ENCODE results near the gene GOLGA1.

GOLGA1 gene

GRCh38 chr9:124831642-124832364 lies 109.1 kb downstream of the GOLGA1 start:
- DNase-seq: no peak

DNA sequence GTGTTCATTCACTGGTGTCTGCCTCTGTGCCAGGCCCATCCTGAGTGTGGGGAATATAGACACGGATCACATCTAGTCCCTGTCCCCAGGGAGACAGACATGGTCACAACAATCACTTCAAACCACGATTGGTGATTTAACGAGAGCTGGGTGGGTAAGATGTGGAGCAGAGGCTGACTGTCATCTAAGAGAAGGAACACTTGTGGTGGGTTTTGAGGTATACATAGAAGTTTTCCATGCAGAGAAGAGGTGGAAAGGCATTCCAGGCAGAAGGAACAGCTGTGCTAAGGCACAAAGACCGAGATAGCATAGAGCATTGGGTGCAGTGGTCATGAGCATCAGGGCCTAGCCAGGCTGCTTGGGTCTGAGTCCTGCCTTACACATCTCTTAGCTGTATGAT lies 110.3 kb downstream of the GOLGA1 start:
- no peak for DNase-seq

GRCh38 chr9:124829334-124829669 lies 111.6 kb downstream of the GOLGA1 start:
- no peak for DNase-seq

DNA sequence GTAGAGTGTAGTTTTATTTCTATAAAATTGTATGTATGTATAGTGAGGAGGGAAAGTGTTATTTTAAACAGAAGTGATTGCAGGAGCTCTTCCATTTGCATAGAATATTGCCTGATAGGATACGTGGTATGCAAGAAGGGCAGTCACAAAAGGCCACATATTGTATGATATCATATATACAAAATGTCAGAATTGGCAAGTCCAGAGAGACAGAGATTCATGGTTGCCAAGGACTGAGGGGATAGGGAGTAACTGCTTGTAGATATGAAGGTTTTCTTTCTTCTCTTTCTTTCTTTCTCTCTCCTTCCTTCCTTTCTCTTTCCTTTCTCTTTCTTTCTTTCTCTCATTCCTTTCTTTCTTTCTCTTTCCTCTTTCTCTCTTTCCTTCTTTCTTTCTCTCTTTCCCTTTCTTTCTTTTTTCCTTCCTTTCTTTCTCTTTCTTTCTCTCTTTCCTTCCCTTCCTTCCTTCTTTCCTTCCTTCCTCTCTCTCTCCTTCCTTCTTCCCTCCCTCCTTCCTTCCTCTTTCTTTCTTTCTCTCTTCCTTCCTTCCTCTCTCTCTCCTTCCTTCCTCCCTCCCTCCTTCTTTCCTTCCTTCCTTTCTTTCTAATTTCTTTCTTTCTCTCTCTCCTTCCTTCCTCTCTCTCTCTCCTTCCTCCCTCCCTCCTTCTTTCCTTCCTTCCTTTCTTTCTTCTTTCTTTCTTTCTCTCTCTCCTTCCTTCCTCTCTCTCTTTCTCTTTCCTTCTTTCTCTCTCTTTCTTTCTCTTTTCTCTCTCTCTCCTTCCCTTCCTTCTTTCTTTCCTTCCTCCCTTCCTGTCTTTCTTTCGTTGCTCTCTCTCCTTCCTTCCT lies 112.2 kb downstream of the GOLGA1 start:
- no peak for DNase-seq

Data from CD4-positive, alpha-beta T cell treated with Interleukin-15 for 1 hour (primary cell).